A549 (cell line): ENCODE data around the gene UBE2E1. TPM values are rescaled to one million over a fixed set of nuclear protein-coding genes. Genes with fewer than 3 reads are reported as not detected.

Experiments
- ATAC-seq, 2 experiments: fragments of 200-7000 bp in 1 of 2; fragments of >200 bp in 1 of 2; cut with Nextera tagmentation in 1 of 2; cut with Tn5 transposase in 1 of 2; 3 replicates each; pipeline versions ENCODE4 v1.8.0 to v1.9.1; 2018 to 2020; ENCODE audit warnings: mild to moderate bottlenecking in 1 of 2, moderate library complexity in 1 of 2
- CTCF ChIA-PET: fragments of 300-600 bp; sonication (Branson Sonifier 250); formaldehyde crosslinking; extraction: SDS; loops from one replicate; lab custom pipeline; 2021; ENCODE audit warnings: antibody characterized with exemption, inconsistent platforms; lab: Yijun Ruan, JAX
- POLR2A ChIA-PET: fragments of 350-600 bp; formaldehyde crosslinking; extraction: SDS; loops from one replicate; lab custom pipeline; 2021; ENCODE audit warnings: antibody characterized with exemption, inconsistent platforms; lab: Yijun Ruan, JAX
- DNase-seq, 2 experiments: peaks; one replicate each; pipeline versions ENCODE4 v3.0.0 to v3.0.0-alpha.2; 2011 to 2016; ENCODE audit warnings: low read depth in 1 of 2, low spot score in 1 of 2
- FAIRE-seq: peaks from 2 replicates; lab custom pipeline; 2011; peaks lifted over from hg19 to GRCh38; lab: Jason Lieb, UNC
- H3K27ac ChIP-seq, 2 experiments: fragments of >200 bp; sonication (Bioruptor Twin); formaldehyde crosslinking; 3 replicates each; pipeline ENCODE4 v1.5.1; 2016 to 2017
- H3K4me1 ChIP-seq: fragments of >200 bp; sonication (Bioruptor Twin); formaldehyde crosslinking; 3 replicates; pipeline ENCODE4 v1.6.1; 2016
- H3K4me2 ChIP-seq: fragments of >200 bp; sonication (Bioruptor Twin); formaldehyde crosslinking; 3 replicates; pipeline ENCODE4 v1.6.1; 2016
- H3K4me3 ChIP-seq: fragments of >200 bp; sonication (Bioruptor Twin); formaldehyde crosslinking; 3 replicates; pipeline ENCODE4 v1.5.1; 2016
- H3K9me3 ChIP-seq: fragments of >200 bp; sonication (Bioruptor Twin); formaldehyde crosslinking; 3 replicates; pipeline ENCODE4 v1.6.1; 2016
- CBX2 ChIP-seq: fragments of 200-600 bp; sonication (generic); IDR thresholded peaks from 2 replicates; pipeline ENCODE4 v1.6.1; 2016; ENCODE audit warnings: low read depth, mild to moderate bottlenecking, borderline replicate concordance
- CBX8 ChIP-seq: fragments of 200-600 bp; sonication (generic); IDR thresholded peaks from 2 replicates; pipeline ENCODE4 v1.6.1; 2016
- CEBPB ChIP-seq, 2 experiments: fragments of >200 bp in 1 of 2; sonication (Bioruptor Twin) in 1 of 2; formaldehyde crosslinking in 1 of 2; IDR thresholded peaks; 2 replicates each; pipeline ENCODE4 v1.6.1; 2012 to 2016
- CHD2 ChIP-seq: fragments of 150-350 bp; IDR thresholded peaks from 2 replicates; pipeline ENCODE4 v1.6.1; 2014; ENCODE audit warnings: low read length; ENCODE audit not compliant: partially characterized antibody
- EHF ChIP-seq: fragments of 250-450 bp; sonication (Bioruptor Pico); IDR thresholded peaks from 2 replicates; pipeline ENCODE4 v1.5.0; 2020; ENCODE audit warnings: mild to moderate bottlenecking
- GATA3 ChIP-seq: IDR thresholded peaks from 2 replicates; pipeline ENCODE4 v1.6.1; 2012; ENCODE audit warnings: borderline replicate concordance
- HOXB13 ChIP-seq: fragments of 250-450 bp; sonication (Bioruptor Pico); IDR thresholded peaks from 2 replicates; pipeline ENCODE4 v1.5.0; 2020; ENCODE audit warnings: low read depth, mild to moderate bottlenecking, moderate library complexity
- KDM1A ChIP-seq: fragments of 200-600 bp; sonication (generic); IDR thresholded peaks from 2 replicates; pipeline ENCODE4 v1.6.1; 2016; ENCODE audit warnings: low read depth, mild to moderate bottlenecking
- KDM5A ChIP-seq: fragments of 200-600 bp; sonication (generic); IDR thresholded peaks from 2 replicates; pipeline ENCODE4 v1.6.1; 2016; ENCODE audit warnings: antibody characterized with exemption, mild to moderate bottlenecking
- MAFK ChIP-seq: fragments of 450-650 bp; IDR thresholded peaks from 2 replicates; pipeline ENCODE4 v1.6.1; 2014; ENCODE audit not compliant: partially characterized antibody
- PHF8 ChIP-seq: fragments of 200-600 bp; sonication (generic); IDR thresholded peaks from 2 replicates; pipeline ENCODE4 v1.6.1; 2016; ENCODE audit warnings: low read depth, mild to moderate bottlenecking, antibody characterized with exemption, moderate library complexity, borderline replicate concordance
- RCOR1 ChIP-seq: fragments of 150-350 bp; IDR thresholded peaks from 2 replicates; pipeline ENCODE4 v1.6.1; 2014; ENCODE audit warnings: antibody characterized with exemption, low read length, low read depth
- RFX5 ChIP-seq: fragments of 450-650 bp; IDR thresholded peaks from 2 replicates; pipeline ENCODE4 v1.7.1; 2014; ENCODE audit warnings: antibody characterized with exemption, mild to moderate bottlenecking, moderate library complexity
- RNF2 ChIP-seq: fragments of 200-600 bp; sonication (generic); IDR thresholded peaks from 2 replicates; pipeline ENCODE4 v1.6.1; 2016; ENCODE audit warnings: low read depth, mild to moderate bottlenecking, antibody characterized with exemption, moderate library complexity, borderline replicate concordance
- SMC3 ChIP-seq: fragments of >200 bp; sonication (Bioruptor Twin); formaldehyde crosslinking; IDR thresholded peaks from 3 replicates; pipeline ENCODE4 v1.6.1; 2018; ENCODE audit warnings: inconsistent platforms
- ZC3H11A ChIP-seq: fragments of 450-650 bp; IDR thresholded peaks from 2 replicates; pipeline ENCODE4 v1.6.1; 2014; ENCODE audit warnings: antibody characterized with exemption, mild to moderate bottlenecking
- ZNF302 ChIP-seq: fragments of 250-450 bp; sonication (Bioruptor Pico); IDR thresholded peaks from 2 replicates; pipeline ENCODE4 v1.9.0; 2021; ENCODE audit warnings: inconsistent platforms, mild to moderate bottlenecking, moderate library complexity
- ZSCAN20 ChIP-seq: fragments of 250-450 bp; sonication (Bioruptor Pico); IDR thresholded peaks from 2 replicates; pipeline ENCODE4 v1.8.0; 2022; ENCODE audit warnings: mild to moderate bottlenecking, moderate library complexity
- WGBS: methylation state at CpG from one replicate; pipeline ENCODE4 v1.1.6; 2017; ENCODE audit errors: missing lambda C conversion rate; 5-methylcytosine and 5-hydroxymethylcytosine counted together
- polyA plus RNA-seq, 4 experiments: library from polyadenylated mRNA; depleted of rRNA in 3 of 4; stranded (reverse); fragments of >200 nt; fragmentation: RNase III in 1 of 4; extraction: RNeasy Plus Mini Kit Qiagen cat#74134 plus additional on column Dnase treatment in 1 of 4; gene quantifications; 2 replicates in 3 of 4; 3 replicates in 1 of 4; pipeline ENCODE4 v1.2.3, GENCODE V29; 2011 to 2017
- TF ChIP-seq, protein P1 (sequence below): fragments of 200-600 bp; sonication (generic); IDR thresholded peaks from 2 replicates; pipeline ENCODE4 v1.6.1; 2016; ENCODE audit warnings: antibody characterized with exemption, mild to moderate bottlenecking, moderate library complexity
- TF ChIP-seq, protein P2 (sequence below): fragments of >200 bp; sonication (Bioruptor Twin); formaldehyde crosslinking; IDR thresholded peaks from 3 replicates; pipeline ENCODE4 v1.5.1; 2016
- TF ChIP-seq, protein P3 (sequence below): fragments of 250-450 bp; sonication (Bioruptor Pico); IDR thresholded peaks from 2 replicates; pipeline ENCODE4 v1.5.0; 2021; ENCODE audit warnings: mild to moderate bottlenecking, moderate library complexity, borderline replicate concordance
- TF ChIP-seq, protein P4 (sequence below): fragments of 150-350 bp; IDR thresholded peaks from 2 replicates; pipeline ENCODE4 v1.6.1; 2014; ENCODE audit warnings: low read depth, mild to moderate bottlenecking, low read length
- TF ChIP-seq, protein P5 (sequence below): IDR thresholded peaks from 2 replicates; pipeline ENCODE4 v1.6.1; 2012; ENCODE audit warnings: low read depth, borderline replicate concordance

The UBE2E1 gene
- polyA plus RNA-seq, 2 of the 4 experiments (the other 2 are of a cell fraction): 151 to 198 TPM

DNA sequence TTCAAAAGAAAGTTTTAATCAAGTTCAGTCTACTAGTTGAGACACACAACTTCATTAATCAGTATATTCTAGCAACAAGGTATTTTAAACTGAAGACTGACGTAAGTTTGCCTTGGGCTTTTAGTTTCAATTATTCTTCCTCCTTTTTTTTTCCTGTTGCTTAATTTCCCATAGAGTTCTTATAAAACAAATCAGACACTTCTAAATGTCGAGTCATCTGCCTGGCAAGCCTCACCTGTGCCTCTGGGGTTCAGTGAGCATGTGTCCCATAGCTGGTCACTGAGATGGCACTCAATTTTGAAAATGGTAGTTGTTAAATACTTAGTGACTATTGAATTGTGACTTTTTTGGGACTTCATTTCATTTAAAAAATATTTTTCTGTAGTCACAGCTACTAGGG lies 83.6 kb downstream of the UBE2E1 start:
- DNase-seq (no peak), ATAC-seq (no peak), FAIRE-seq (no peak)
- POLR2A ChIA-PET: interaction anchor here (2.0 kb wide), 1 partner anchor 28 kb away, joined by 12 read pairs; the partner anchor contains the start of genes NKIRAS1 and RPL15
- Histone ChIP-seq H3K4me3 (no peak overlapping the region), H3K27ac (no peak overlapping the region), H3K4me2 (no peak overlapping the region), H3K4me1 (peaks cover 13% of the 10 kb centered on the region; the same call in 2 of the 3 replicates), H3K9me3 (no peaks in the 10 kb centered on the region)
- 78% methylated on average over 2 of the region's 2 CpGs for WGBS
- CTCF ChIA-PET: interaction anchor here (0.6 to 4.7 kb wide), 13 partner anchors 10 to 803 kb away, joined by 3 to 31 read pairs (median 3); partner anchors contain the start of genes NKIRAS1 and RPL15
- no peak for TF ChIP-seq RCOR1
- no peak for TF ChIP-seq ZC3H11A
- TF ChIP-seq PHF8: no peak
- no peak for TF ChIP-seq EHF (CRISPR knock-in tag)
- no peak for TF ChIP-seq MAFK
- TF ChIP-seq, protein P1, sequence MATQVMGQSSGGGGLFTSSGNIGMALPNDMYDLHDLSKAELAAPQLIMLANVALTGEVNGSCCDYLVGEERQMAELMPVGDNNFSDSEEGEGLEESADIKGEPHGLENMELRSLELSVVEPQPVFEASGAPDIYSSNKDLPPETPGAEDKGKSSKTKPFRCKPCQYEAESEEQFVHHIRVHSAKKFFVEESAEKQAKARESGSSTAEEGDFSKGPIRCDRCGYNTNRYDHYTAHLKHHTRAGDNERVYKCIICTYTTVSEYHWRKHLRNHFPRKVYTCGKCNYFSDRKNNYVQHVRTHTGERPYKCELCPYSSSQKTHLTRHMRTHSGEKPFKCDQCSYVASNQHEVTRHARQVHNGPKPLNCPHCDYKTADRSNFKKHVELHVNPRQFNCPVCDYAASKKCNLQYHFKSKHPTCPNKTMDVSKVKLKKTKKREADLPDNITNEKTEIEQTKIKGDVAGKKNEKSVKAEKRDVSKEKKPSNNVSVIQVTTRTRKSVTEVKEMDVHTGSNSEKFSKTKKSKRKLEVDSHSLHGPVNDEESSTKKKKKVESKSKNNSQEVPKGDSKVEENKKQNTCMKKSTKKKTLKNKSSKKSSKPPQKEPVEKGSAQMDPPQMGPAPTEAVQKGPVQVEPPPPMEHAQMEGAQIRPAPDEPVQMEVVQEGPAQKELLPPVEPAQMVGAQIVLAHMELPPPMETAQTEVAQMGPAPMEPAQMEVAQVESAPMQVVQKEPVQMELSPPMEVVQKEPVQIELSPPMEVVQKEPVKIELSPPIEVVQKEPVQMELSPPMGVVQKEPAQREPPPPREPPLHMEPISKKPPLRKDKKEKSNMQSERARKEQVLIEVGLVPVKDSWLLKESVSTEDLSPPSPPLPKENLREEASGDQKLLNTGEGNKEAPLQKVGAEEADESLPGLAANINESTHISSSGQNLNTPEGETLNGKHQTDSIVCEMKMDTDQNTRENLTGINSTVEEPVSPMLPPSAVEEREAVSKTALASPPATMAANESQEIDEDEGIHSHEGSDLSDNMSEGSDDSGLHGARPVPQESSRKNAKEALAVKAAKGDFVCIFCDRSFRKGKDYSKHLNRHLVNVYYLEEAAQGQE: no peak
- TF ChIP-seq GATA3: no peak
- no peak for TF ChIP-seq CBX8
- no peak for TF ChIP-seq HOXB13 (CRISPR knock-in tag)
- TF ChIP-seq, protein P2, sequence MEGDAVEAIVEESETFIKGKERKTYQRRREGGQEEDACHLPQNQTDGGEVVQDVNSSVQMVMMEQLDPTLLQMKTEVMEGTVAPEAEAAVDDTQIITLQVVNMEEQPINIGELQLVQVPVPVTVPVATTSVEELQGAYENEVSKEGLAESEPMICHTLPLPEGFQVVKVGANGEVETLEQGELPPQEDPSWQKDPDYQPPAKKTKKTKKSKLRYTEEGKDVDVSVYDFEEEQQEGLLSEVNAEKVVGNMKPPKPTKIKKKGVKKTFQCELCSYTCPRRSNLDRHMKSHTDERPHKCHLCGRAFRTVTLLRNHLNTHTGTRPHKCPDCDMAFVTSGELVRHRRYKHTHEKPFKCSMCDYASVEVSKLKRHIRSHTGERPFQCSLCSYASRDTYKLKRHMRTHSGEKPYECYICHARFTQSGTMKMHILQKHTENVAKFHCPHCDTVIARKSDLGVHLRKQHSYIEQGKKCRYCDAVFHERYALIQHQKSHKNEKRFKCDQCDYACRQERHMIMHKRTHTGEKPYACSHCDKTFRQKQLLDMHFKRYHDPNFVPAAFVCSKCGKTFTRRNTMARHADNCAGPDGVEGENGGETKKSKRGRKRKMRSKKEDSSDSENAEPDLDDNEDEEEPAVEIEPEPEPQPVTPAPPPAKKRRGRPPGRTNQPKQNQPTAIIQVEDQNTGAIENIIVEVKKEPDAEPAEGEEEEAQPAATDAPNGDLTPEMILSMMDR: no peak
- no peak for TF ChIP-seq CEBPB (IDR thresholded peaks at IDR 0.05)
- TF ChIP-seq KDM1A: no peak
- no peak for TF ChIP-seq CBX2
- TF ChIP-seq SMC3: no peak
- TF ChIP-seq RNF2: no peak
- TF ChIP-seq ZSCAN20 (CRISPR knock-in tag): no peak
- TF ChIP-seq CHD2: no peak
- TF ChIP-seq, protein P3, sequence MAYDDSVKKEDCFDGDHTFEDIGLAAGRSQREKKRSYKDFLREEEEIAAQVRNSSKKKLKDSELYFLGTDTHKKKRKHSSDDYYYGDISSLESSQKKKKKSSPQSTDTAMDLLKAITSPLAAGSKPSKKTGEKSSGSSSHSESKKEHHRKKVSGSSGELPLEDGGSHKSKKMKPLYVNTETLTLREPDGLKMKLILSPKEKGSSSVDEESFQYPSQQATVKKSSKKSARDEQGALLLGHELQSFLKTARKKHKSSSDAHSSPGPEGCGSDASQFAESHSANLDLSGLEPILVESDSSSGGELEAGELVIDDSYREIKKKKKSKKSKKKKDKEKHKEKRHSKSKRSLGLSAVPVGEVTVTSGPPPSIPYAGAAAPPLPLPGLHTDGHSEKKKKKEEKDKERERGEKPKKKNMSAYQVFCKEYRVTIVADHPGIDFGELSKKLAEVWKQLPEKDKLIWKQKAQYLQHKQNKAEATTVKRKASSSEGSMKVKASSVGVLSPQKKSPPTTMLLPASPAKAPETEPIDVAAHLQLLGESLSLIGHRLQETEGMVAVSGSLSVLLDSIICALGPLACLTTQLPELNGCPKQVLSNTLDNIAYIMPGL (CRISPR knock-in tag): no peak
- no peak for TF ChIP-seq RFX5

DNA sequence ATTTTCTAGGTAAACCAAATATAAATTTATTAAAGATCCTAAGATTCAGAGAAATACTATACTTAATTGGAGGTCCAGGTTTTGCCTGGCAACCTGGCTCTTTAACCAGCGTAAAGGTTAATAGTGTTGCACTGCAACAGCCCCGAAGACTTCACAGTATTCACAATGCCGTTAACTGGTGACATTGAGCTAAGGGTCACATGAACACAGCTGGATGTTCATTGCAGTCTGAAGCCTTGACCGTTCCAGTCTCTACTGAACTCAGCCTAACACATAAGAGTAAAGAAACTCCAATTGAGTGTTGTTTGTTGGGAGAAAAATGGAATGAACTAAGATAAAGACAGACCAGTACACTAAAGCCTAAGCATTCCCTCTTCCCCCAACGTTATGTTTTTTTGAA lies 84.2 kb downstream of the UBE2E1 start:
- no peak for DNase-seq
- Histone ChIP-seq H3K4me3 (no peak overlapping the region), H3K27ac (no peak overlapping the region), H3K9me3 (no peaks in the 10 kb centered on the region), H3K4me2 (no peak overlapping the region), H3K4me1 (peaks cover 13% of the 10 kb centered on the region; the same call in 2 of the 3 replicates)
- POLR2A ChIA-PET: interaction anchor here (2.0 kb wide), 1 partner anchor 27 kb away, joined by 12 read pairs; the partner anchor contains the start of genes NKIRAS1 and RPL15
- WGBS: 86% methylated on average over 5 of the region's 5 CpGs
- no peak for ATAC-seq
- no peak for FAIRE-seq
- CTCF ChIA-PET: interaction anchor here (0.7 to 4.7 kb wide), 7 partner anchors 10 to 124 kb away, joined by 3 to 31 read pairs (median 4); no protein-coding TSS in a partner anchor
- TF ChIP-seq ZSCAN20 (CRISPR knock-in tag) (no peak), ZNF302 (CRISPR knock-in tag) (no peak), KDM5A (no peak)
- TF ChIP-seq, protein P4, sequence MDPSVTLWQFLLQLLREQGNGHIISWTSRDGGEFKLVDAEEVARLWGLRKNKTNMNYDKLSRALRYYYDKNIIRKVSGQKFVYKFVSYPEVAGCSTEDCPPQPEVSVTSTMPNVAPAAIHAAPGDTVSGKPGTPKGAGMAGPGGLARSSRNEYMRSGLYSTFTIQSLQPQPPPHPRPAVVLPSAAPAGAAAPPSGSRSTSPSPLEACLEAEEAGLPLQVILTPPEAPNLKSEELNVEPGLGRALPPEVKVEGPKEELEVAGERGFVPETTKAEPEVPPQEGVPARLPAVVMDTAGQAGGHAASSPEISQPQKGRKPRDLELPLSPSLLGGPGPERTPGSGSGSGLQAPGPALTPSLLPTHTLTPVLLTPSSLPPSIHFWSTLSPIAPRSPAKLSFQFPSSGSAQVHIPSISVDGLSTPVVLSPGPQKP: no peak
- TF ChIP-seq, protein P2: no peak
- TF ChIP-seq, protein P5, sequence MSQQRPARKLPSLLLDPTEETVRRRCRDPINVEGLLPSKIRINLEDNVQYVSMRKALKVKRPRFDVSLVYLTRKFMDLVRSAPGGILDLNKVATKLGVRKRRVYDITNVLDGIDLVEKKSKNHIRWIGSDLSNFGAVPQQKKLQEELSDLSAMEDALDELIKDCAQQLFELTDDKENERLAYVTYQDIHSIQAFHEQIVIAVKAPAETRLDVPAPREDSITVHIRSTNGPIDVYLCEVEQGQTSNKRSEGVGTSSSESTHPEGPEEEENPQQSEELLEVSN: no peak
- TF ChIP-seq, protein P3 (CRISPR knock-in tag): no peak
